Stimulated activated CD4-positive, alpha-beta T cell treated with anti-CD3 and anti-CD28 coated beads, Interleukin-4, amount 100 ng/mL, for 48 hours (primary cell): Measurements from ENCODE around the gene PCCA.
A peak's percentile ranks its signal among the peaks of the same experiment; 100 is the strongest.
"Not testable (repeated sequence)": the region's sequence is repeated elsewhere in the genome, so short reads cannot be mapped to it uniquely, and the experiment has no call there.

Experiments used
- DNase-seq, 2 donors: peaks; one replicate each; pipeline ENCODE4 v3.0.0-alpha.2; 2020; ENCODE audit warnings: low read depth in 2 of 2

PCCA gene

GRCh38 chr13:100098445-100099116 lies 9.7 kb downstream of the PCCA start:
- DNase-seq = no peak

GRCh38 chr13:100099117-100099445 lies 10.2 kb downstream of the PCCA start:
- not testable (repeated sequence) for DNase-seq

DNA sequence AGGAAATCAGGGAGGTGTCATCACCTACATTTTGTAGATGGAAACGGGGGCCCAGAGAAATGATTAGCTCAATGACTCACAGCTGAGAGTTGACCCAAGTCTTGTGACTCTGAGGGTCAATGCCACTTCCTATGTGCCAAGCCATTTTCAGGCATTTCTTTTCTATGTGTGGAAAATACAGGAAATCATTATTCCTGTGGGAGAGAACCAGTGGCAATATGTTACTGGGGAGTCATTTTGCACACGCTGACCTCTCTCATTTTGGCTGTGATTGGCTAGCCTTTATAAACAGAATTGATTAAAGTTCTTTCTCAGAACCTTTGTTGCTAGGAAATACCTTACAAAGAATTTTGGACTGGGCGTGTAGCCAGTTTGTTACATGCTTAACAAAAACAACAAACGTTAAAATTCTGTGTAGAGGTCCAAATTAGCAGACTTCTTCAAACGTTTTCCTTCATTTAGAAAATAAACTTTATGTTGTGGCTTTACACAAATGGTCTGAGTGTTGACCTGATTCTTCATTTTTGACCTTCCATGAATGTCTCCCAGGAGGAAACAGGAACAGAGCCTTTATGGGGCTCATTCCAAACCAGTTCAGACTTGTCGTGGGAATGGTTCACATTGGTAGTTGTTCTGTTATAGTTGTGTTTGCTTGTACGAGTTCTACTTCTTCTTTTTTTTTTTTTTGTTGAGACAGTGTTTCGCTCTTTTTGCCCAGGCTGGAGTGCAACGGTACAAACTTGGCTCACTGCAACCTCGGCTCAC lies 11.4 kb downstream of the PCCA start:
- DNase-seq = no peak

DNA sequence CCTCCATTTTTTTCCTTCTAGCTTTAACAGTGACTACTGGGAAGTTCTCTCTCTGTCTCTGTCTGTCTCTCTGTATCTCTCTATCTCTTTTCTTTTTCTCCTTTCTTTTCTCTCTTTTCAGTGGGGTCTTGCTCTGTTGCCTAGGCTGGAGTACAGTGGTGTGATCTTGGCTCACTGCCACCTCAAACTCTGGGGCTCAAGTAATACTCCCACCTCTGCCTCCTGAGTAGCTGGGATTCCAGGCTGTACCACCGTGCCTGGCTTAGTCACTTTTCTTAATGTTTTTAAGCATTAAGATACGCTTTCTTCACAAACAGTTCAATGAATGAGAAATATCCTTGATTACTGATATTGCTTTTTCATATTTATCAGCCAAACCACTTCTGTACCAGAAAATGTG lies 13.1 kb downstream of the PCCA start:
- DNase-seq = no peak

DNA sequence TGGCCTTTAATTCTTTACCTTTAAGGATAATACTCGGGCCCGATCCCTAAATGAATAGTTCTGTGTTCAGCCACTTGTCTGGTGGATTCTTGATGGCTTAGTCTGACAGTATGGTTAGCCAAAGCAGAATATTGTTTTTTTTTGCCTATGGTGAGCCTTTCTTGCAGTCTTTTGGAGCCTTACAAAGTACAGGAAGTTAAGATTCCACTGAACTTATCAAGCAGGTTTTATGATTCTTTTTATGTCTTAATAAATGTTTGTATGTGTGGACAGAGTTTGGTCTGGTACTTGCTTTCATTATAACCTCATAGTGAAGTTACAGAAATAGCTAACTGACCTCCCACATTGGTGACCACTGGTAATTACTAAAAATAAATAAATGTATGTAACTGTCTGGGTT lies 17.1 kb downstream of the PCCA start:
- DNase-seq = no peak

GRCh38 chr13:100106705-100107104 lies 17.8 kb downstream of the PCCA start:
- DNase-seq = no peak

DNA sequence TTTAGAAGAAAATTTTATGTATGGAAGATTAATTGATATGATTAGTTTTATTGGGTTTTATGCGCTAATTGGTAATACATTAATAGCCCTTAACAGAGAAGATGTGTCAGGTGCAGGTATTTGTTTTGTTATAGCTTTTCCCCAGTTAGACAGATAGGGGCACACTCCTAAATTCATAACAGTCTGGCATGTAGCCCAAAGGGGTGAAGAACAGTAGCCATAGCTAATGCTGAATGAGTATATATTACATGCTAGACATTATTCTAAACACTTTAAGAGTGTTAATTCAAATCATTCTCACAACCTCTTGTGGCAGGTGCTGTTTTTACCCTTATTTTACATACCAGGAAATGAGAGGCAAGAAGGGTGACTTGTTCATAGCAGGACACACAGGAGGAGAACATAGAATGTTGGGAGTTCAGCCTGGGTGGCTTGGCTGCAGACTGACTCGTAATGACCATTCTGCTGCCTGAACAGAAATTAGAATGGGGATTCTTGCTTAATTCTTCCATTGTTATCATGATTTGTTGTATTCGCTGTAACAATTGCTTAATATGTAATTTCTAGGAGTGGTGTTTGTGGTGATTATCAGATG lies 20.1 kb downstream of the PCCA start:
- no peak for DNase-seq

DNA sequence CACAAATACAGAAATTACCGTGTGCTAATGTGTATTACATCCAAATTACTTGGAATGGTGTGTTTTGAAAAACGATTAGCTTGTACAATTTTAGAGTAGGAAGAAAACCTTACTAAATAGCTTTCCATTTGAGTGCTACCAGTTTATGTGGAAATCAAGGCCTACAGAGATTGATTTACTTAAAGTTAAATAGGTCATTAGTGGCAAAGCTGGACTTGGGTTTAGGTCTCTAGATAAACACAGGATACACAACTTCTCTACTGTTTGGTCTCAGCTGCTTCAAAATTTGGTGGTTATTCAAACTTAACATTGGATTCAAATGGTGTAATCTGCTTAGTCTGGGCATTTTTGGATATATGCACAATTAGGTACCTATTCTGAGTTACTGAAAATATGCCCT lies 21.4 kb downstream of the PCCA start:
- DNase-seq = no peak

- DNase-seq = no peak
Measured at GRCh38 chr13:100112186-100112838, 23.4 kb downstream of the PCCA start.

GRCh38 chr13:100115693-100116254 lies 26.9 kb downstream of the PCCA start:
- DNase-seq = no peak

DNA sequence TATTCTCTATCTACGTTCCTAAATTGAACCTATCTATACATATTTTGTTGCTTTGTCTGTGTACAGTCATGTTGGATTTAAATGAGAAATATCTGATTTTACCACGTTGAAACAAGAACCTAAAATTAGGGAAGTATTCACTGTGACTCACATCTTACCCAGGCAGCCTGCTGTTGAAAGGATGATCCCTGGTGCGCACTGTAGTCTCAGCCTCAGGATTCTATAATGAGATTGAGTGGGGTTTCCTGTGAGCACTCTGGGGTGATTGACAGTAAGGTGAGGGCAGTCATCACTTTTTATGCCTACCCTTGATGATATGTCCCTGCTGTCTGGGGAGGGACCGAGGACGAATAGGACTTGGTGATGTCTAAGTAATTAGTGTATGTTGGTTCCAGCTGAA lies 35.4 kb downstream of the PCCA start:
- no peak for DNase-seq

GRCh38 chr13:100125946-100126345 lies 37.1 kb downstream of the PCCA start:
- no peak for DNase-seq

- DNase-seq = peak in 1 of 2 donors; percentile 15
Measured at GRCh38 chr13:100128373-100128772, 39.5 kb downstream of the PCCA start.

DNA sequence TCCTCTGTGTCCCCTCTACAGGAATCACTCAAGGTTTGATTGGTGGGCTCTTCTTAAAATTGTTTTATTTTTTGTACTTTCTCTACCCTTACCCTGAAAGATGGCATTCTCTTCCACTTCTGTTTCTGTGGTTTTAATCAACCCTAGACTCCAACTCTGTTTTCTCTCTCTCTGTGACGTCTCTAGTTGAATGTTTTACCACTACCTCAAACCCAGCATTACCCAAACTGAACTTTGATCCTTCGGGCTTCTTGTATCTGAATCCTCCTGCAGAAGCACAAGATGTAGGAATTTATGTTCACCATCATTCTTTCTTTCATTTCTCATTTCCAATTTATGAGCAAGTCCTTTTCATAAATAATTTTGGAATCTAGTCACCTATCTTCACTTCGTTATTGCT lies 39.9 kb downstream of the PCCA start:
- DNase-seq = no peak

DNA sequence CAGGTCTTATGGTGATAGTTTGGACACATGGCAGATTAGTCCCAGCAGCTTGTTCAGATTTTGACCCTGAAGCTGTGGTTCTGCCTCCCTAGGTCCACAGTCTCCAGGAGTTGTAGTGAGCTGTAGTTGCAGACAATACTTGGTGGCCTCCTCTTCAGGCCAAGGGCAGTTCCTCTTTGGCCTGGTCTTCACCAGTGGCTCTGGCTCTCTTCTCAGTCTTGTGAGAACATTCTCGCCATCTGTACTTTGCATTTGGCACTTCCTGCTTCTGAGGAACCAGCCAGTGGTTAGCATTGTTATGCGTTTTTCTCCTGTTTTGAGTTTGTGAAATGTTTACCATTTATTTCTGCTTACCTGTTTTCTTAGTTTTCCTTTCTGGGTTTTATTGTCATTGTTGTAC lies 40.7 kb downstream of the PCCA start:
- DNase-seq = no peak

DNA sequence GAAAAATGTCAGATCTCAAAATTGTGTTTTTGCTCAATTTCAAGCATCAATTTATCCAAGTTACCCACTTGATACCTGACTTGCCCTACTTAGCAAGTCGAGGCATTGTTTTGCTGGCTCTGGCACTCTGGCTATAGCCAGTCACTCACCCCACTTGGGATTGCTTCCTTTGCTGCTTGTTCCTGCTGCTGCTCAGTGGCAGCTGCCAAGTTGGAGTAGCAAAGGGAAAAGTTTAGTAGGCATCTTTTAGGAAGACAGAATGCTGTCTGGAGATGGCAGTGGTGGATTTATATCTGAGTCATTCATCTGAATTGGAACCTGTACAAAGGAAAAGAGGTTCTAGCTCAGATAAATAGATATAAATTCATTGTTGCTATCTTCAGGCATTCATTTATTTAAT lies 41.2 kb downstream of the PCCA start:
- no peak for DNase-seq

- DNase-seq = no peak
Measured at GRCh38 chr13:100130930-100131511, 42.1 kb downstream of the PCCA start.

DNA sequence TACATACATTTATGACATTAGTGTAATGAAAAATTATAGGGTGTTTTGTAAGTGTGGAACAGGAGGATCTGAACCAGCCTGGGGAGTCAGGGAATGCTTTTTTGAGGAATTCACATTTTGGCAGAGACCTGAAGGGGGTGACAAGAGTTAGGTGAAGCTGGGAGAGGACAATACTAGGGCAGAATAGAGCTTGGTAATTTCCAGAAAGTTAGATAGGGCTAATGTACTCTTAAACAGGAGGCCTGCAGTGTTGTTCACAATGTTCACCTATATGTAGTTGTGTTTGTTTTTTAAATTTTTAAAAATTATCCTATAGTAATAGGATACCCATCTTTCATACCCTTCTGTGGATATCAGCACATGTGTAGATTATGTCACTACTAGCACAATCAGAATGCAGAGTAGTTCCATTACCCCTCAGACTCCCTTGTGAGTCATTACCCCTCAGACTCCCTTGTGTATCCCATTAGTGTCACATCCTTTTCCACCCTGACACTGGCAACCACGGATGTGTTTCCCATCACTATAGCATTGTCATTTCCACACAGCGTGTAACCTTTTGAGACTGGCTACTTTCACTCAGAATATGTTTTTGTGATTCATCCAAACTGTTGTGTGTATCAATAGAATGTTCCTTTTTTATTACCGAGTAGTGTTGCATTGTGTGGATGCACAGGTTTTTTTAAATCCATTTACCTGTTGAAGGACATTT lies 43.1 kb downstream of the PCCA start:
- DNase-seq = no peak

DNA sequence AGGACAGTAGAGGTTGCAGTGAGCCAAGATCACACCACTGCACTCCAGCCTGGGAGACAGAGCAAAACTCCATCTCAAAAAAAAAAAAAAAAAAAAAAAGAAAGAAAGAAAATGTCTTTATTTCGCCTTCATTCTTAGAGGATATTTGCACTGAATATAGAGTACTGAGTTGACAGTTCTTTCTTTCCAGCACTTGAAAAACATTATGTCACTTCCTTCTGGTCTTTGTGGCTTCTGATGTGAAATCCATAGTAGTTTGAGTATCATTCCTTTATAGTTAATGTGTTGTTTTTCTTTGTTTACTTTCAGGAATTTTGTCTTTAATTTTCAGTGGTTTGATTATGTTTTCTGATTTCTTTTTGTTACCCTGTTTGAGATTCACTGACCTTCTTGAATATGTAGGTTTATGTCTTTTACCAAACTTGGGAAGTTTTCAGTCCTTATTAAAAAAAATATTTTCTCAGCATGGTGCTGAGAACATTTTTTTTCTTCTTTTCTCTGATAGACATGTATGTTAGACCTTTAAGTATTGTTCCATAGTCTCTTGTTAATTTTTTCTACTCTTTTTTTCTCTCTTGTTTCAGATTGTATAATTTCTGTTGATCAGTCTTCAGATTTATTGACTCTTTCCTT lies 50.1 kb downstream of the PCCA start:
- no peak for DNase-seq

GRCh38 chr13:100139817-100140216 lies 50.9 kb downstream of the PCCA start:
- no peak for DNase-seq

GRCh38 chr13:100140441-100140840 lies 51.5 kb downstream of the PCCA start:
- DNase-seq = no peak
